TTC549 (cell line): ENCODE data around the gene DHX34.
A peak's percentile ranks its signal among the peaks of the same experiment; 100 is the strongest.
"Not testable (repeated sequence)": the region's sequence is repeated elsewhere in the genome, so short reads cannot be mapped to it uniquely, and the experiment has no call there.

Experiments used
- FAIRE-seq: peaks from 2 replicates; lab custom pipeline; 2012; peaks lifted over from hg19 to GRCh38; lab: Jason Lieb, UNC

Gene DHX34, protein sequence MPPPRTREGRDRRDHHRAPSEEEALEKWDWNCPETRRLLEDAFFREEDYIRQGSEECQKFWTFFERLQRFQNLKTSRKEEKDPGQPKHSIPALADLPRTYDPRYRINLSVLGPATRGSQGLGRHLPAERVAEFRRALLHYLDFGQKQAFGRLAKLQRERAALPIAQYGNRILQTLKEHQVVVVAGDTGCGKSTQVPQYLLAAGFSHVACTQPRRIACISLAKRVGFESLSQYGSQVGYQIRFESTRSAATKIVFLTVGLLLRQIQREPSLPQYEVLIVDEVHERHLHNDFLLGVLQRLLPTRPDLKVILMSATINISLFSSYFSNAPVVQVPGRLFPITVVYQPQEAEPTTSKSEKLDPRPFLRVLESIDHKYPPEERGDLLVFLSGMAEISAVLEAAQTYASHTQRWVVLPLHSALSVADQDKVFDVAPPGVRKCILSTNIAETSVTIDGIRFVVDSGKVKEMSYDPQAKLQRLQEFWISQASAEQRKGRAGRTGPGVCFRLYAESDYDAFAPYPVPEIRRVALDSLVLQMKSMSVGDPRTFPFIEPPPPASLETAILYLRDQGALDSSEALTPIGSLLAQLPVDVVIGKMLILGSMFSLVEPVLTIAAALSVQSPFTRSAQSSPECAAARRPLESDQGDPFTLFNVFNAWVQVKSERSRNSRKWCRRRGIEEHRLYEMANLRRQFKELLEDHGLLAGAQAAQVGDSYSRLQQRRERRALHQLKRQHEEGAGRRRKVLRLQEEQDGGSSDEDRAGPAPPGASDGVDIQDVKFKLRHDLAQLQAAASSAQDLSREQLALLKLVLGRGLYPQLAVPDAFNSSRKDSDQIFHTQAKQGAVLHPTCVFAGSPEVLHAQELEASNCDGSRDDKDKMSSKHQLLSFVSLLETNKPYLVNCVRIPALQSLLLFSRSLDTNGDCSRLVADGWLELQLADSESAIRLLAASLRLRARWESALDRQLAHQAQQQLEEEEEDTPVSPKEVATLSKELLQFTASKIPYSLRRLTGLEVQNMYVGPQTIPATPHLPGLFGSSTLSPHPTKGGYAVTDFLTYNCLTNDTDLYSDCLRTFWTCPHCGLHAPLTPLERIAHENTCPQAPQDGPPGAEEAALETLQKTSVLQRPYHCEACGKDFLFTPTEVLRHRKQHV

DNA sequence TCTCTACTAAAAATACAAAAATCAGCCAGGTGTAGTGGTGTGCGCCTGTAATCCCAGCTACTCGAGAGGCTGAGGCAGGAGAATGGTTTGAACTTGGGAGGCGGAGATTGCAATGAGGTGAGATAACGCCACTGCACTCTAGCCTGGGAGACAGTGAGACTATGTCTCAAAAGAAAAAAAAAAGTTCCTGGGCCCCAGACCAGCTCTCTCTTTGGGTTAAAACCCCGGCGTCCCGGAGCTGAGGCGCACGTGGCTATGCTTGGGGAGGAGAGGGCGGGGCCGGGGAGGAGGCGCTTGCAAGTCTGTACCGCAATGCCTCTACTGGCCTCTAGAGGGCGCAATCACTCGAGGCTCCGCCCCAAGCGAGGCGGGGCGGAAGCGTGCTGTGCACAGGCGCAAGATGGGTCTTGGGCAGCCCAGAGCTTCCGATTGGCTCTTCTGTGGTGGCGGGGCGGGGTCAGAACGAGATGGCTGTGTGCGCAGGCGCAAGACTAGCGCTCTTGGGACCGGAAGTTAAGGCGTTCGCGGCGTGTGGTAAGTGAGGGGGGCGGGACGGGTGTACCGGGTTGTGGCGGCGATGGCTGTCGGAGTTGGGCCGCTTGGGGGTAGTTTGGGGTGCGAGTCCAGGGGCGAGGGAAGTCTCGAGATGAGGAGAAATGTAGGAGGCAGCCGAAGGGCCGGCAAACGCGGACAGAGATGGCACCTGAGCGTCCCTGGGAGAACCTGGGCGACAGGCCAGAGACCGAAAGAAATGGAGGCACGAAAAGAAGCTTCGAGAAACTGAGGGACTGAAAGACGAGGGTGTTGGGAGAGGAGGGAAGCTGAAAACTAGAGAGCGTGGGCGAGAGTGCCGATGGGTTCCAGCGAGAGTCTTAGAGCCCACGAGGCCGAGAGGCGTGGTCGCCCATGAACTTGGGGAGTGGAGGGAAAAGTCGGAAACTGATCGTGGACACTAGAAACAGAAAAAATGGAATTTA is at the start of gene DHX34:
TSS of gene DHX34 (plus strand) at position 497 of the 977 bp plus-strand sequence. CDS start 3,716 bp downstream, outside the sequence.
- FAIRE-seq: peak; percentile 75

- FAIRE-seq: not testable (repeated sequence)
These were observed 48.2 kb upstream of the DHX34 start for GRCh38 chr19:47300867-47301266.

DNA sequence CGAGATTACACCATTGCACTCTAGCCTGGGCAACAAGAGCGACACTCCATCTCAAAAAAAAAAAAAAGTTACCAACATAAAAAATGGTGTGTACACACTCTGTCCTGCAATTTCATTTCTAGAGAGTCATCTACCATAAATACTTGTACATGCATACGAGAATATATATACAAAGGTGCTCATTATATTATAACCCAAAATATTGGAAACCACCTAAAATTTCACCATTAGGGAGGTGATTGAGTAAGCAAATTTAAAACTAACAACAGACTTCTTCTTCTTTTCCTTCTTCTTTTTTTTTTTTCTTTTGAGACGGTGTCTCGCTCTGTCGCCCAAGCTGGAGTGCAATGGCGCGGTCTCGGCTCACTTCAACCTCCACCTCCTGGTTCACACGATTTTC is 46.9 kb upstream of the DHX34 start:
- FAIRE-seq: no peak

DNA sequence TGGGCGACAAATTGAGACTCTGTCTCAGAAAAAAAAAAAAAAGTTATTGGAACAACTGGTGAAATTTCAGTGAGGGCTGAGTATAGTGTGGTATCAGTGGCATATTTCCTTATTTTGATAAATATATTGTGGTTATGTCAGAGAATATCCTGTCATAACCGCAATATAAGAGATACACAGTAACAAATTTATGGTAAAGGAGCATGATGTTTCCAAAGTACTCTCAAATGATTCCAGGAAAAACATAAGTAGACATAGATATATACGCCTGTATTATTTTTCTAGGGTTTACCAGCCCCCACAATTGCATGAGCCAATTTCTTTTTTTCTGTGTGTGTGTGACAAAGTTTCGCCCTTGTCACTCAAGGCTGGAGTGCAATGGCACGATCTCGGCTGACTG is 45.1 kb upstream of the DHX34 start:
- no peak for FAIRE-seq

DNA sequence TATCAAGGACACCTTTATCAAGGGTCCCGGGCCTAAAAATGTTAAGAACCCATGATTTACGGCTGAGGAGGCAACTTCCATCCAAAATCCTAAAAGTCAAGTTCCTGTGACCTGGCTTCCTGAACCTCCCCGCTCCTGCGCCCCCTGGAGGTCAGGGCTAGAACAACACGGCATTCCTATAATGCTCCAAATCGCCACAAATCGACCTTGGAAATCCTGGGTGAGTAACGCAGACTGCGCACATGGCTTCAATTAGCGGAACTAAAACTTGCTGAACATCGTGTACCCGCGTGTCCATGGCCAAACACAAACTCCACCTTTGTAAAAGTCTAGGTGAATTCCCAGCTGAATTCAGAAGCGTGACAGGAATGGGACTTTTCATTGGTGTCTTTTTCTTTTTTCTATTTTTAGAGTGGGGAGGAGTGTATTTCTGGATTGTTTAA is 43.8 kb upstream of the DHX34 start:
- FAIRE-seq: no peak

- no peak for FAIRE-seq
These were observed 42.8 kb upstream of the DHX34 start for GRCh38 chr19:47306303-47306702.

- no peak for FAIRE-seq
These were observed 40.1 kb upstream of the DHX34 start for GRCh38 chr19:47309038-47309437.

DNA sequence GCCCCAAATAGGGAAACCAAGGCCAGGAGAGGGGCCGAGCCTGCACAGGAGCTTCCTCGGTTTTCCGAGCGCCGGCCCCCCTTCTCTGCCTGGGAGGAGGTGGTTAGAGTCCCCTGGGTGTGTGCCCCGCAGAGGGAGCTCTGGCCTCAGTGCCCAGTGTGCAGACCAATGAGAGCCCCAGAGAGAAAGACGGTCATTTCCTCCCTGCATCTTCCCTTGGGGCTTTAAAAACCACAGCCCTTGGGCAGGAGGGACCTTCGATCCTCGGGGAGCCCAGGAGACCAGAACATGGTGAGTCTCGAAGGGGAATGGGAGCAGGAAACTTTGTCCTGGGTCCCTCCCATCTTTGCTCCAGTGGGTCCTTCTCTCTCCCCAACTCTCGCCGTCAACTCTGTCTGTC is 39.5 kb upstream of the DHX34 start, which contains the start of gene C5AR1:
TSS of gene C5AR1 (plus strand) at position 254 of the 400 bp plus-strand sequence. CDS start at position 289, 35 bp downstream.
- FAIRE-seq: no peak

DNA sequence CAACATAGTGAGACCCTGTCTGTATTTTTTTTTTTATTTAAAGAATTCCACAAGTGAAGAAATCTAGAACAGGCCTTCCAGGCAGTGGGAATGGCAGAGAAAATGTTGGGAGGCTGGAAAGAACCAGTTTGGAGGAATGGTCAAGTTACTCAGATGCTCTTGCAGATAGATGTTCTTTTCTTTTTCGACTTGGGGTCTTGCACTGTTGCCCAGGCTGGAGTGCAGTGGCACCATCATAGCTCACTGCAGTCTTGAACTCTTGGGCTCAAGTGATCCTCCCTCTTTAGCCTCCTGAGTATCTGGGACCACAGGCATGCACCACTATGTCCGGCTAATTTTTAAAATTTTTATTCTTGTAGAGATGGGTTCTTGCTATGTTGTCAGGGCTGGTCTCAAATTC is 38.8 kb upstream of the DHX34 start:
- no peak for FAIRE-seq

DNA sequence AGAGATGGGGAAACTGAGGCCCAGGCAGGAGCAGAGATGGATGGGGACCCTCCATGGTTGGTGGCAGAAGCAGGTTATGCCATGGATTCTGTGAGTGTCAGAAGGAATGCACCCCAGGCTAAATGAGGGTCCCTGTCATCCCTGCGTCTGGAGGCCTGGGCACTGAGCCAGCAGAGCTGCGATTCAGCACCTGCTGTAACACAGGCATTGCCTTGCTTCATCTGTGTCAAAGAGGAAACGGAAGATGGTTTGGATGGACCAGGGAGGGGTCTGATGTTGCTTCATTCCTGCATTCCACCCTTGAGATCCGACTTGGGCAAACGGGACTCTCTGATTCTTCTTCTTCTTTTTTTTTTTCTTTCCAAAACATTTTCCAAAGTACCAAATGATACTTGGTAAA is 38.3 kb upstream of the DHX34 start:
- no peak for FAIRE-seq

GRCh38 chr19:47312366-47313006 is 36.6 kb upstream of the DHX34 start:
- FAIRE-seq: no peak

DNA sequence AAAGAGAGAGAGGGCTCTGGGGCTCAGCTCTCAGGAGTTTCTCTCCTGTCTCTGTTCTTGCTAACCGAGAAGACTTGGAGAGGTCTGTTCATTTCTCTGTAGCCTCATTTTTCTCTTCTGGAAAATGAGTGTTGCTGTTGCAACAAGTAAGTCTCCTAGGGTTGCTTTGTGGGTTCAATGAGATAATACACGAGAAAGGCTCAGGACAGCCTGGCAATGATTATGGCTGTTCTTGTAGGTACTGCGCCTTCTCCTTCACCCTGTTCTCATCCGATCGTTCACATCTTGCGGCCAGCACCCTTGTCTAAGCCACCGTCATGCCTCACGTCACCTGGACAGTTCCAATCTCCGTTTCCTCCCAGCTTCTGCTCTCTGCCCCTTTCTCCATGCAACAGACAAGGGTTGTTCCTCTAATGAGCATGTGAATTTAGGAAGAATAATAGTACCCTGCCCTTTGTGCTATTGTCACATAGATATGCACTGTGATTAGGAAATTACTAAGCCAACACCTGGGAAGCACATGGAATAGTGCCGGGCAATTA is 35.3 kb upstream of the DHX34 start:
- FAIRE-seq: no peak

DNA sequence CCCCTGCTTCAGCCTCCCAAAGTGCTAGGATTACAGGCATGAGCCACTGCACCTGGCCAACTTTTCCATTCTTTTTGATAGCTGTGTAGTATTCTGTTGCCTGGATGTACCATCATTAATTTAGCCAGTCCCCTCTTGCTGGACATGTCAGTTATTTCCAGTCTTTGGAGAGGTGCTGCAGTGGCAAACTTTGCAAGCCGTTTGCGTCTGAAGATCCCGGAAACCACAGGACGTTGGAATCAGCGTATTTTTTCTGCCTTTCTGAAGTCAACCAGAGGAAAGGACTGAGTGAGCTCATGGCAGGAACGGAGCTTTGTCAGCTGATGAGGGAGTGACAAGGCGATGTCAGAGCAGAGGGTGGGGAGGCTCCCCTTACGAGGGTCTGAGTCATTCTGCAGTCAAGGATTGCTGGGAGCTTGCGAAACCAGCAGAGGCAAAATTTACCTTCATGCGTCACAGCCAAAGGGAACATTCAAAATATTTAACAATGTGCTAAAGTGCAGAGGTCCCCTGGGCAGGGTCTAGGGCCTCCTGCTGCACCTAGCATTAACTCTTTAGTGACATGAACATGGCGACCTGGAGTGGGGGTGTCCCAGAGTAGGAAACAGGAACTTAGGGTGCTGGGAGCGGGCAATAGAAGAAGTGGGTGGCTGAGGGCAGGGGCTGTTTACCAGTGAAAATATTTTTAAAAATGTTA is 33.8 kb upstream of the DHX34 start:
- no peak for FAIRE-seq

- FAIRE-seq: no peak
These were observed 32.6 kb upstream of the DHX34 start for GRCh38 chr19:47316513-47316912.

GRCh38 chr19:47319923-47320871 is 28.9 kb upstream of the DHX34 start:
- no peak for FAIRE-seq

- FAIRE-seq: no peak
These were observed 27.5 kb upstream of the DHX34 start for GRCh38 chr19:47321630-47322029.

DNA sequence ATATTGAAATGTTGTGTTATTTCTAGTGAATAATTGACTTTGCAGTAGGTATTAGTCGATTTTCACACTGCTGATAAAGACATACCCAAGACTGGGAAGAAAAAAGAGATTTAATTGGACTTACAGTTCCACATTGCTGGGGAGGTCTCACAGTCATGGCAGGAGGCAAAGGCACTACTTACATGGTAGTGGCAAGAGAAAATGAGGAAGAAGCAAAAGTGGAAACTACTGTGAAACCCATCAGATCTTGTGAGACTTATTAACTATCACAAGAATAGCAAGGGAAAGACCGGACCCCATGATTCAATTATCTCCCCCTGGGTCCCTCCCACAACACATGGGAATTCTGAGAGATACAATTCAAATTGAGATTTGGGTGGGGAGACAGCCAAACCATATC is 27.1 kb upstream of the DHX34 start:
- FAIRE-seq: no peak

DNA sequence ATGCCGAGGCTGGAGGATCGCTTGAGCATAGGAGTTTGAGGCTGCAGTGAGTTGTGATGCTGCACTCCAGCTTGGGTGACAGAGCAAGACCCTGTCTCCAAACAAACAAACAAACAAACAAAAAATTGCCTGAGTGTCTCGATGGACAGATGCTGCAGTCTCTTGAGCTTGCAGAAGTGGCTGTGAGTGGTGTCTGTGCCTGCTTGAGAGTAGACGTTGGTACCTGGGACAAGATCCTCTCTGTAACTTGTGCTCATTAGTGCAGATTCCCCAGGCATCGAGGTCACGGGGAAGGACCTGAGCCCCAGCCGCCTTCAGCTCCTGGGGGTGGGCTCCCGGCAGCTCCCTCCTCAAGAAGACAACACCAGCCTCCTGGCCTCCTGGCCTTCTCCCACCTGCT is 25.7 kb upstream of the DHX34 start:
- no peak for FAIRE-seq

GRCh38 chr19:47323872-47324271 is 25.2 kb upstream of the DHX34 start:
- FAIRE-seq: no peak
